Measurements from ENCODE around the gene B4GALNT2. TPM values are rescaled to one million over a fixed set of nuclear protein-coding genes. Genes with fewer than 3 reads are reported as not detected.

The B4GALNT2 gene
- total and polyA plus RNA-seq, 2 of the 8 experiments (the other 6 are each of a cell fraction or from before 2014, with no cell fraction given), result not detected

- DNase-seq (ENCODE audit: low read depth in 1 of 2, low spot score in 2 of 2) (no peak), FAIRE-seq (no peak)
- Histone ChIP-seq H3K4me2 (ENCODE audit: insufficient read depth in 1 of 2, low read depth in 2 of 2, low read length in 2 of 2) (no peak overlapping the region), H2AFZ (ENCODE audit: low read length) (no peak overlapping the region), H3K56ac (replicated peaks; ENCODE audit: insufficient read length, low read depth, low read length) (no peak overlapping the region), H3K79me2 (ENCODE audit: control insufficient read depth in 1 of 2, insufficient read depth in 2 of 2, low read length in 2 of 2) (no peaks in the 10 kb centered on the region), H3K4me1 (replicated peaks in 1 of 4; ENCODE audit: control insufficient read depth in 3 of 4, insufficient read depth in 4 of 4, low read length in 3 of 4) (no peaks in the 10 kb centered on the region; a peak in 1 of 7 replicates), H3K4ac (replicated peaks; ENCODE audit: insufficient read length, low read depth, low read length) (no peak overlapping the region), H3K9me3 (ENCODE audit: insufficient read depth in 2 of 2, low read depth in 1 of 2, low read length in 1 of 2) (peaks cover 10 to 11% of the 10 kb centered on the region in 2 experiments; a peak in 3 of 4 replicates), H3K9ac (replicated peaks in 1 of 4; ENCODE audit: extremely low read depth in 1 of 4, low read depth in 3 of 4, low read length in 3 of 4) (no peak overlapping the region), H3K27ac (ENCODE audit: low read depth, low read length) (no peak overlapping the region), H3K4me3 (ENCODE audit: extremely low read depth in 1 of 4, insufficient read depth in 2 of 4, low read depth in 3 of 4, low read length in 4 of 4) (no peak overlapping the region), H4K20me1 (replicated peaks in 1 of 2; ENCODE audit: control insufficient read depth in 1 of 2, insufficient read depth in 2 of 2, low read length in 2 of 2) (no peaks in the 10 kb centered on the region), H2BK15ac (ENCODE audit: low read length) (no peak overlapping the region), H3K27me3 (replicated peaks in 1 of 4; ENCODE audit: control insufficient read depth in 3 of 4, extremely low read depth in 1 of 4, insufficient read depth in 3 of 4, low read length in 3 of 4) (no peaks in the 10 kb centered on the region), H3K23ac (ENCODE audit: insufficient read length) (no peak overlapping the region), H3K23me2 (ENCODE audit: low read depth, low read length) (no peaks in the 10 kb centered on the region), H2BK12ac (ENCODE audit: low read depth, low read length) (no peak overlapping the region), H4K8ac (ENCODE audit: extremely low read depth, insufficient read depth, low read length) (no peak overlapping the region), H4K5ac (ENCODE audit: insufficient read length, low read depth, low read length) (no peak overlapping the region), H3K14ac (ENCODE audit: insufficient read length) (no peak overlapping the region), H3K18ac (ENCODE audit: extremely low read depth, low read length) (no peak overlapping the region), H3K36me3 (ENCODE audit: control insufficient read depth in 2 of 4, insufficient read depth in 4 of 4, low read length in 3 of 4) (no peaks in the 10 kb centered on the region), H4K91ac (replicated peaks; ENCODE audit: insufficient read length, low read length) (no peak overlapping the region), H2BK120ac (replicated peaks; ENCODE audit: low read depth, low read length) (no peak overlapping the region), H3K79me1 (ENCODE audit: low read depth, low read length) (no peaks in the 10 kb centered on the region), H2AK5ac (ENCODE audit: low read depth, low read length) (no peak overlapping the region), H2BK20ac (ENCODE audit: low read length) (no peak overlapping the region), H2BK5ac (ENCODE audit: low read depth, low read length) (no peak overlapping the region)
- POLR2A ChIA-PET (ENCODE audit: partially characterized antibody), result no interaction called here
- CTCF ChIA-PET (ENCODE audit: partially characterized antibody), result no interaction called here
- WGBS, 2 experiments (ENCODE audit: extremely low coverage in 1 of 2, insufficient coverage in 1 of 2, insufficient read length in 1 of 2, insufficient replicate concordance in 2 of 2, low coverage in 1 of 2, low lambda C conversion rate in 2 of 2, missing lambda C conversion rate in 1 of 2), result 77% methylated on average over 6 of the region's 6 CpGs; no CpG with 5 or more reads in 1 of the 2 experiments
- TF ChIP-seq RFX5 (IDR thresholded peaks at IDR 0.05; ENCODE audit: borderline replicate concordance, low read depth, low read length), result no peak
- TF ChIP-seq KDM1A (IDR thresholded peaks at IDR 0.05; ENCODE audit: borderline replicate concordance, low read length), result peak; percentile 62; the same call in 1 of the 2 replicates
Observed at GRCh38 chr17:49121696-49122292, 10.8 kb upstream of the B4GALNT2 start.
